MCF 10A (cell line): ENCODE results near the gene FASLG. TPM values are rescaled to one million over a fixed set of nuclear protein-coding genes. Genes with fewer than 3 reads are reported as not detected.

Experiments
- BruUV-seq: library from RNA; stranded (reverse); fragments of 400-500 nt; replicated peaks from 2 replicates; lab custom pipeline; 2021; lab: Mats Ljungman, UMichigan
- CTCF ChIA-PET: fragments of 300-600 bp; sonication (Branson Sonifier 250); formaldehyde crosslinking; extraction: SDS; loops from one replicate; lab custom pipeline; 2021; ENCODE audit warnings: antibody characterized with exemption, inconsistent platforms; lab: Yijun Ruan, JAX
- POLR2A ChIA-PET: fragments of 300-600, 350-650 bp; sonication (Branson Sonifier 250); formaldehyde crosslinking; extraction: SDS; loops from one replicate; lab custom pipeline; 2020; ENCODE audit warnings: antibody characterized with exemption, inconsistent platforms; lab: Yijun Ruan, JAX
- DNase-seq: peaks from one replicate; pipeline ENCODE4 v3.0.0-alpha.2; 2018; ENCODE audit not compliant: unreplicated experiment
- H3K27ac Mint-ChIP-seq: one replicate; pipeline ENCODE4 v1.8.0; 2022; ENCODE audit warnings: mild to moderate bottlenecking, low read depth, mixed read lengths; ENCODE audit not compliant: unreplicated experiment
- H3K27me3 Mint-ChIP-seq: one replicate; pipeline ENCODE4 v1.8.0; 2022; ENCODE audit warnings: mixed read lengths; ENCODE audit not compliant: insufficient read depth, unreplicated experiment
- H3K36me3 Mint-ChIP-seq: one replicate; pipeline ENCODE4 v1.8.0; 2022; ENCODE audit warnings: mild to moderate bottlenecking, moderate library complexity, mixed read lengths; ENCODE audit not compliant: insufficient read depth, unreplicated experiment
- H3K4me1 Mint-ChIP-seq: one replicate; pipeline ENCODE4 v1.8.0; 2022; ENCODE audit warnings: mixed read lengths; ENCODE audit not compliant: insufficient read depth, unreplicated experiment
- H3K4me3 Mint-ChIP-seq: one replicate; pipeline ENCODE4 v1.8.0; 2022; ENCODE audit warnings: mild to moderate bottlenecking, moderate library complexity, mixed read lengths; ENCODE audit not compliant: unreplicated experiment
- H3K9me3 Mint-ChIP-seq: one replicate; pipeline ENCODE4 v1.8.0; 2022; ENCODE audit warnings: mixed read lengths; ENCODE audit not compliant: unreplicated experiment
- CTCF ChIP-seq: fragments of 200-600 bp; IDR thresholded peaks from one replicate; pipeline ENCODE4 v1.8.0; 2022; ENCODE audit warnings: antibody characterized with exemption, mild to moderate bottlenecking; ENCODE audit not compliant: unreplicated experiment
- intact Hi-C: fragments of 100-400 bp; cut with micrococcal nuclease; formaldehyde crosslinking; loops from 2 replicates; pipeline ENCODE4 v1.14.1; 2022
- total RNA-seq: library from RNA; stranded (reverse); gene quantifications from 2 replicates; pipeline ENCODE4 v1.2.3, GENCODE V29; 2022

FASLG gene
- total RNA-seq, 1 experiment from 2014 or later = not detected

- no peak for DNase-seq
- H3K27ac Mint-ChIP-seq = peak overlapping the region; percentile 81
Observed at GRCh38 chr1:172640111-172640510, 18.8 kb upstream of the FASLG start.

DNA sequence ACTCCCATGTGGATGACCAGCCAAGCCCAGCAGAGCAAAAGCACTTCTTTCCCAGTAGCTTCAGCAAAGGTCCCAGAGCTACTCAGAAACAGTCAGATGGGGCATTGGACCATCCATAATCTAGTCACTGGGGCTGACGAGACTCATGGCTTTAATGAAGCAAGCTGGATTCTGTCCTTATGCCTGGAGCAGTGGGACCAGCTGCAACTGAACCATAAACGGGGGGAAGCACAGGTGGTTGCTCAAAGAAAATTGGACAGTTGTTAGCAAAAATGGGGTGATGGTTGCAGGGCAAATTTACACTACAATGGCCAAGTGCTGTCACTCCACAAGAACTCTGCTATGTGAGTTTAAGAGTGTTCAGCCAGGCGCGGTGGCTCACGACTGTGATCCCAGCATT lies 17.4 kb upstream of the FASLG start:
- Mint-ChIP-seq H3K36me3 (no peaks in the 10 kb centered on the region), H3K9me3 (peaks cover 7% of the 10 kb centered on the region), H3K4me1 (peaks cover 40% of the 10 kb centered on the region), H3K4me3 (no peak overlapping the region), H3K27me3 (no peaks in the 10 kb centered on the region), H3K27ac (no peak overlapping the region)
- CTCF ChIA-PET = interaction anchor here (0.5 to 1.9 kb wide), 6 partner anchors 9 to 840 kb away, joined by 3 to 5 read pairs (median 4); no protein-coding TSS in a partner anchor
- BruUV-seq = no TSS peak
- intact Hi-C loops = no loop called here
- TF ChIP-seq CTCF = no peak
- POLR2A ChIA-PET = interaction anchor here (0.6 to 0.7 kb wide), 4 partner anchors 26 to 248 kb away, joined by 3 to 4 read pairs (median 3); no protein-coding TSS in a partner anchor
- no peak for DNase-seq

More at GRCh38 chr1:172640111-172640510, 18.8 kb upstream of the FASLG start:
- no peaks in the 10 kb centered on the region for H3K27me3 Mint-ChIP-seq
- CTCF ChIA-PET = interaction anchor here (0.5 to 3.7 kb wide), 11 partner anchors 10 to 80 kb away, joined by 3 to 16 read pairs (median 4); no protein-coding TSS in a partner anchor
- TF ChIP-seq CTCF = no peak
- H3K4me1 Mint-ChIP-seq = peaks cover 40% of the 10 kb centered on the region
- no peaks in the 10 kb centered on the region for H3K36me3 Mint-ChIP-seq
- H3K9me3 Mint-ChIP-seq = peaks cover 8% of the 10 kb centered on the region
- POLR2A ChIA-PET = interaction anchor here (1.0 to 1.3 kb wide), 4 partner anchors 9 to 47 kb away, joined by 3 to 6 read pairs (median 4); no protein-coding TSS in a partner anchor
- no peak overlapping the region for H3K4me3 Mint-ChIP-seq
- intact Hi-C loops = no loop called here
- BruUV-seq = no TSS peak

GRCh38 chr1:172642970-172643369 lies 15.9 kb upstream of the FASLG start:
- no TSS peak for BruUV-seq
- H3K27me3 Mint-ChIP-seq = no peaks in the 10 kb centered on the region
- peak; percentile 57 for DNase-seq
- peaks cover 33% of the 10 kb centered on the region for H3K4me1 Mint-ChIP-seq
- intact Hi-C loops = no loop called here
- H3K4me3 Mint-ChIP-seq = no peak overlapping the region
- no peaks in the 10 kb centered on the region for H3K9me3 Mint-ChIP-seq
- no peaks in the 10 kb centered on the region for H3K36me3 Mint-ChIP-seq
- POLR2A ChIA-PET = no interaction called here
- TF ChIP-seq CTCF = no peak
- CTCF ChIA-PET = interaction anchor here (0.6 kb wide), 1 partner anchor 275 kb away, joined by 5 read pairs; no protein-coding TSS in a partner anchor
- H3K27ac Mint-ChIP-seq = no peak overlapping the region

DNA sequence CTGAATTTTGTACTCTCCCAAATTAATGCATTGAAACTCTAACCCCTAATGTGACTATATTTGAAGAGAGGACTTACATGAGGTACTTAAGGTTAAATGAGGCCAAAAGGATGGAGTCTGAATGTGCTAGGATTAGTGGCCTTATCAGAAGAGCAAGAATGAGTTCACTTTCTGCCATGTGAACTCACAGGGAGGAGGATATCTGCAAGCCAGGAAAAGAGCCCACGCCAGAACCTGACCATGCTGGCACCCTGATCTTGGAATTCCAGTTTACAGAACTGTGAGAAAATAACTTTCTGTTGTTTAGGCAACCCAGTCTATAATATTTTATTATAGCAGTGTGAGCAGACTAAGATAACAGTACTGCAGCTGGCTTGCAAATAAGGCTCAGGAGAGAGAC lies 12.2 kb upstream of the FASLG start:
- Mint-ChIP-seq H3K9me3 (no peaks in the 10 kb centered on the region), H3K36me3 (no peaks in the 10 kb centered on the region), H3K27ac (no peak overlapping the region), H3K4me3 (no peak overlapping the region), H3K4me1 (peaks cover 11% of the 10 kb centered on the region), H3K27me3 (no peaks in the 10 kb centered on the region)
- DNase-seq = no peak
- CTCF ChIA-PET = no interaction called here
- POLR2A ChIA-PET = no interaction called here
- no TSS peak for BruUV-seq
- no peak for TF ChIP-seq CTCF
- intact Hi-C loops = no loop called here
